HG03064 (cell line): ENCODE results near the gene NCKIPSD.

ENCODE experiments used
- ATAC-seq: cut with Tn5 transposase; IDR thresholded peaks from one replicate; pipeline ENCODE4 v1.9.1; 2021; ENCODE audit warnings: low read depth; ENCODE audit not compliant: unreplicated experiment

NCKIPSD gene

GRCh38 chr3:48651771-48652170 is 33.9 kb downstream of the NCKIPSD start:
- ATAC-seq = no peak

GRCh38 chr3:48650723-48651122 is 35.0 kb downstream of the NCKIPSD start:
- no peak for ATAC-seq

GRCh38 chr3:48648188-48648850 is 37.4 kb downstream of the NCKIPSD start:
- no peak for ATAC-seq

GRCh38 chr3:48647714-48648113 is 38.0 kb downstream of the NCKIPSD start:
- ATAC-seq = no peak

GRCh38 chr3:48644898-48645760 is 40.6 kb downstream of the NCKIPSD start:
- ATAC-seq = no peak

- no peak for ATAC-seq
Measured at GRCh38 chr3:48642605-48643004, 43.1 kb downstream of the NCKIPSD start.

GRCh38 chr3:48641396-48641795 is 44.3 kb downstream of the NCKIPSD start:
- no peak for ATAC-seq

- no peak for ATAC-seq
Measured at GRCh38 chr3:48639944-48640606, 45.6 kb downstream of the NCKIPSD start.

GRCh38 chr3:48637305-48637704 is 48.4 kb downstream of the NCKIPSD start:
- no peak for ATAC-seq

GRCh38 chr3:48636149-48636655 is 49.5 kb downstream of the NCKIPSD start:
- ATAC-seq = no peak

- ATAC-seq = peak; percentile 87
Measured at GRCh38 chr3:48635222-48636021, 50.3 kb downstream of the NCKIPSD start, which contains the start of gene SLC26A6. SLC26A6 (minus strand) TSS chr3:48635461; CDS start chr3:48635393, 68 bp downstream.

GRCh38 chr3:48634661-48635221 is 51.0 kb downstream of the NCKIPSD start:
- peak; percentile 27 for ATAC-seq

GRCh38 chr3:48633743-48634142 is 52.0 kb downstream of the NCKIPSD start:
- no peak for ATAC-seq

GRCh38 chr3:48633256-48633655 is 52.5 kb downstream of the NCKIPSD start:
- ATAC-seq = no peak

GRCh38 chr3:48631516-48632448 is 53.9 kb downstream of the NCKIPSD start:
- no peak for ATAC-seq

- no peak for ATAC-seq
Measured at GRCh38 chr3:48630833-48631232, 54.9 kb downstream of the NCKIPSD start.

GRCh38 chr3:48630407-48630806 is 55.3 kb downstream of the NCKIPSD start:
- ATAC-seq = no peak

- ATAC-seq = no peak
Measured at GRCh38 chr3:48629894-48630293, 55.8 kb downstream of the NCKIPSD start.
